ENCODE measurements around the gene TBCB. TPM values are rescaled to one million over a fixed set of nuclear protein-coding genes. Genes with fewer than 3 reads are reported as not detected.

Gene TBCB
- total RNA-seq, 4 donors from 2014 or later: 183 to 254 (median 225) TPM

DNA sequence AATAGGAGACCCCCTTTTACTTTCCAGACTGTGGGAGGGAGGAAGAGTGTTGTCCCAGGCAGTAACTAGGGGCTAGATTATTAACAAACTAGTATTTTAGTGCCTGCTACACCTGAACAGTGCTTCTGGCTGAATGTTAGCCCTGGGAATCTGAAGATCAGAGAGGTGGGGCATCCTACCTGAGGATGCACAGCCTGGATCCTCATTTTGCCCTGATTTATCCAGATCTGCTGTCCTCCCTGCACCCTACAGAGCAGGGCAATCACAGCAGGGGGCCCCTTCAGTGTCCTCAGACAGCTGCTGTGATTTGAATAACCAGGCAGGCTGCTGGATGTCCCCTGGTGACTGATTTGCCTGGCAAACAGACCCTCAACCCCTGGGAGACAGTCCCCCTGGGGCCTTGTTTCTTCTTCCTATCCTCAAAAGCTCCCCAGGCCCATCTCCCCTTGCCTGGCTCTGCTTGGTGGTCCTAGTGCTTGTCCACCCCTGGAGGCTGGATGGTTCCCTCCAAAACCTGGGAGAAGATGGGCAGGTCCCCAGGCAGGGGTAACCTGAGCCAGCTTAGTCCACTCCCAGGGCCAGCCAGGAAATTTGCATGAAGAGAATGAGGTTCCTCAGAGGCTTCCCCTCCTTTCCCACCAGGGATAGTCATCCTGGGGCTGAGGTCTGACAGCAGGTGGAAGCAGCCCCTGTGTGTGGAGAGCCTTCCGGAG is 4.6 kb upstream of the TBCB start, which contains the start of gene OVOL3:
Gene OVOL3, plus strand, starts transcription at position 657 of the 713 bp plus-strand sequence. CDS start 60 bp downstream, outside the sequence.
- Histone ChIP-seq H3K4me3 (no peak within 1 kb of the TSS), H3K27me3 (no peaks in the 10 kb centered on the region), H3K27ac (no peak within 1 kb of the TSS), H3K9me3 (no peaks in the 10 kb centered on the region), H3K4me1 (peaks cover 0 to 19% (median 8%) of the 10 kb centered on the region in 4 donors), H3K36me3 (peaks cover 0 to 79% (median 3%) of the 10 kb centered on the region in 3 donors)
- 83 to 86% methylated on average over 1 of the region's 1 CpG for WGBS, 2 donors
- no peak for DNase-seq (ENCODE audit: low spot score in 2 of 2)
- no peak for TF ChIP-seq POLR2A (IDR thresholded peaks at IDR 0.05)
- TF ChIP-seq, protein P1, sequence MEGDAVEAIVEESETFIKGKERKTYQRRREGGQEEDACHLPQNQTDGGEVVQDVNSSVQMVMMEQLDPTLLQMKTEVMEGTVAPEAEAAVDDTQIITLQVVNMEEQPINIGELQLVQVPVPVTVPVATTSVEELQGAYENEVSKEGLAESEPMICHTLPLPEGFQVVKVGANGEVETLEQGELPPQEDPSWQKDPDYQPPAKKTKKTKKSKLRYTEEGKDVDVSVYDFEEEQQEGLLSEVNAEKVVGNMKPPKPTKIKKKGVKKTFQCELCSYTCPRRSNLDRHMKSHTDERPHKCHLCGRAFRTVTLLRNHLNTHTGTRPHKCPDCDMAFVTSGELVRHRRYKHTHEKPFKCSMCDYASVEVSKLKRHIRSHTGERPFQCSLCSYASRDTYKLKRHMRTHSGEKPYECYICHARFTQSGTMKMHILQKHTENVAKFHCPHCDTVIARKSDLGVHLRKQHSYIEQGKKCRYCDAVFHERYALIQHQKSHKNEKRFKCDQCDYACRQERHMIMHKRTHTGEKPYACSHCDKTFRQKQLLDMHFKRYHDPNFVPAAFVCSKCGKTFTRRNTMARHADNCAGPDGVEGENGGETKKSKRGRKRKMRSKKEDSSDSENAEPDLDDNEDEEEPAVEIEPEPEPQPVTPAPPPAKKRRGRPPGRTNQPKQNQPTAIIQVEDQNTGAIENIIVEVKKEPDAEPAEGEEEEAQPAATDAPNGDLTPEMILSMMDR (IDR thresholded peaks at IDR 0.05): no peak

DNA sequence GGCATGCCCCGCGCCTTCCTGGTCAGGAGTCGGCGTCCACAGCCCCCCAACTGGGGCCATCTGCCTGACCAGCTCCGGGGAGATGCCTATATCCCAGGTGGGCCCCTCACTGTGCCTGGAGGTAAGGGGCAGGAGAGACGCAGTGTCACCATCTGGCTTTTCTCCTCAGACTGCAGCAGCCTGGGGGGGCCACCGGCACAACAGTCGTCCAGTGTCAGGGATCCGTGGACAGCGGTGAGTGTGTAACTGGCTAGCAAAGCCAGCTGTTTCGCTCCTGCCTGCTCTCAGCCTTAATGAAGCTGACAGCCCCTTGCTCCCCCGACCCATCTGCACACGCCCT is 4.1 kb upstream of the TBCB start:
- Histone ChIP-seq H3K4me1 (peaks cover 0 to 24% (median 12%) of the 10 kb centered on the region in 4 donors), H3K36me3 (peaks cover 0 to 75% (median 3%) of the 10 kb centered on the region in 3 donors), H3K27ac (no peak overlapping the region), H3K27me3 (no peaks in the 10 kb centered on the region), H3K9me3 (no peaks in the 10 kb centered on the region), H3K4me3 (no peak overlapping the region)
- 71 to 77% methylated on average over 10 to 13 of the region's 13 CpGs for WGBS, 2 donors
- TF ChIP-seq, protein P1 (IDR thresholded peaks at IDR 0.05): no peak
- TF ChIP-seq POLR2A (IDR thresholded peaks at IDR 0.05) (no peak), EP300 (IDR thresholded peaks at IDR 0.05) (no peak)
- no peak for DNase-seq (ENCODE audit: low spot score in 2 of 2)

DNA sequence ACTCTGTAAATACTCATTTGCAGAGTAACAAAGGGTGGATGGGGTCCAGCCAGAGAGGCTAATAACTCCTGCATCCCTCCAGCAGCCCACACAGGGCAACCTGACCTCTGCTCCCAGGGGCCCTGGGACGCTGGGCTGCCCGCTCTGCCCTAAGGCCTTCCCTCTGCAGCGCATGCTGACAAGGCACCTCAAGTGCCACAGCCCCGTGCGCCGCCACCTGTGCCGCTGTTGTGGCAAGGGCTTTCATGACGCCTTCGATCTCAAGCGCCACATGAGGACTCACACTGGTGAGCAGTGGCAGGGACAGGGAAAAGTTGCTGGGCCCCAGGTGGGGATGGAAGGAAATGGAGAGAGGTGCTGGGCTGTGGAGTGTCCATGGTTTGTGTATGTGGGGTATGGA is 2.6 kb upstream of the TBCB start:
- DNase-seq (ENCODE audit: low spot score in 2 of 2): no peak
- H3K27me3 ChIP-seq: no peaks in the 10 kb centered on the region
- no peak overlapping the region for H3K27ac ChIP-seq
- H3K4me3 ChIP-seq: no peak overlapping the region
- H3K4me1 ChIP-seq: peaks cover 0 to 39% (median 19%) of the 10 kb centered on the region in 4 donors
- TF ChIP-seq EP300 (IDR thresholded peaks at IDR 0.05): no peak
- TF ChIP-seq, protein P1 (IDR thresholded peaks at IDR 0.05): no peak
- TF ChIP-seq POLR2A (IDR thresholded peaks at IDR 0.05): no peak
- 93 to 95% methylated on average over 10 of the region's 10 CpGs for WGBS, 2 donors
- peaks cover 0 to 75% (median 3%) of the 10 kb centered on the region in 3 donors for H3K36me3 ChIP-seq
- H3K9me3 ChIP-seq: no peaks in the 10 kb centered on the region

DNA sequence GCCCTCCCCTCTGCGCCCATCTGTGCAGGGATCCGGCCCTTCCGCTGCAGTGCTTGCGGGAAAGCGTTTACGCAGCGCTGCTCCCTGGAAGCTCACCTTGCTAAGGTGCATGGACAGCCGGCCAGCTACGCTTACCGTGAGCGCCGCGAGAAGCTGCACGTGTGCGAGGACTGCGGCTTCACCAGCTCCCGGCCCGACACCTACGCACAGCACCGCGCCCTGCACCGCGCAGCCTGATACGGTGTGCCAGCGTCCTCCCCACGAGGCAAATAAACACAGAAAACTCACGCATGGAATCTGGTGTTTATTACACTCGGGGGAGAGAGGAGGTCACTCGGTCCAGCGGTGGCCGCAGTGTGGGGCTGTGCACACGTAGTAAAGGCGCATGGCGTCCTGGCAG is 1.8 kb upstream of the TBCB start:
- Histone ChIP-seq H3K27ac (peak overlapping the region in 3 of 4 donors; percentile 83 to 95 (median 94)), H3K36me3 (peaks cover 0 to 75% (median 3%) of the 10 kb centered on the region in 3 donors), H3K27me3 (no peaks in the 10 kb centered on the region), H3K4me1 (peaks cover 0 to 46% (median 21%) of the 10 kb centered on the region in 4 donors), H3K4me3 (peak overlapping the region in 2 of 4 donors; percentile 91 to 97), H3K9me3 (no peaks in the 10 kb centered on the region)
- 83 to 89% methylated on average over 34 of the region's 34 CpGs for WGBS, 2 donors
- no peak for DNase-seq (ENCODE audit: low spot score in 2 of 2)
- TF ChIP-seq EP300 (IDR thresholded peaks at IDR 0.05) (no peak), POLR2A (IDR thresholded peaks at IDR 0.05) (no peak)
- TF ChIP-seq, protein P1 (IDR thresholded peaks at IDR 0.05): no peak

All from tibial nerve (tissue), 4 donors.